Measurements from ENCODE around the gene ERO1A.

DNA sequence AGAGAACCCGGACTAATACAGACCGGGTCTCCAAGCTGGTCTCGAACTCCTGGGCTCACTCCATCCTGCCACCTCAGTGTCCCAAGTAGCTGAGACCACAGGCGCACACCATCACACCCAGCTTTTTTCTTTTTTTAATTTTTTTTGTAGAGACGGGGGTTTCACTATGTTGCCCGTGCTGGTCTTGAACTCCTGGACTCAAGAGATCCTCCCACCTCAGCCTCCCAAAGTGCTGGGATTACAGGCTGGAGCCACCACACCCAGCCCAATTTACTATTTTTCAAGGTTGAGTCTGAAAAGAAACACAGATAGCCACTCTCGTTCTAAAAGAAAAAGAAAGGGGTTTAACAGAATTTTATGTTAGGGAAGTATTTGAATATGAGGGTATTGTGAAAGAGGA, 1.8 kb downstream of the ERO1A start:
- no peak for TF ChIP-seq POLR2A (IDR thresholded peaks at IDR 0.05; ENCODE audit: extremely low read depth, insufficient read length)
- TF ChIP-seq, protein P1, sequence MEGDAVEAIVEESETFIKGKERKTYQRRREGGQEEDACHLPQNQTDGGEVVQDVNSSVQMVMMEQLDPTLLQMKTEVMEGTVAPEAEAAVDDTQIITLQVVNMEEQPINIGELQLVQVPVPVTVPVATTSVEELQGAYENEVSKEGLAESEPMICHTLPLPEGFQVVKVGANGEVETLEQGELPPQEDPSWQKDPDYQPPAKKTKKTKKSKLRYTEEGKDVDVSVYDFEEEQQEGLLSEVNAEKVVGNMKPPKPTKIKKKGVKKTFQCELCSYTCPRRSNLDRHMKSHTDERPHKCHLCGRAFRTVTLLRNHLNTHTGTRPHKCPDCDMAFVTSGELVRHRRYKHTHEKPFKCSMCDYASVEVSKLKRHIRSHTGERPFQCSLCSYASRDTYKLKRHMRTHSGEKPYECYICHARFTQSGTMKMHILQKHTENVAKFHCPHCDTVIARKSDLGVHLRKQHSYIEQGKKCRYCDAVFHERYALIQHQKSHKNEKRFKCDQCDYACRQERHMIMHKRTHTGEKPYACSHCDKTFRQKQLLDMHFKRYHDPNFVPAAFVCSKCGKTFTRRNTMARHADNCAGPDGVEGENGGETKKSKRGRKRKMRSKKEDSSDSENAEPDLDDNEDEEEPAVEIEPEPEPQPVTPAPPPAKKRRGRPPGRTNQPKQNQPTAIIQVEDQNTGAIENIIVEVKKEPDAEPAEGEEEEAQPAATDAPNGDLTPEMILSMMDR (IDR thresholded peaks at IDR 0.05; ENCODE audit: low read depth, low read length), result no peak

Data from NB4 (cell line).